Thyroid gland (tissue), 4 donors: Measurements from ENCODE around the gene PLEKHA3. TPM values are rescaled to one million over a fixed set of nuclear protein-coding genes. Genes with fewer than 3 reads are reported as not detected.

Experiments used
- DNase-seq, 2 donors: peaks; one replicate each; pipeline ENCODE4 v3.0.0-alpha.2; 2019
- H3K27ac ChIP-seq, 3 donors: fragments of 200-600 bp; sonication (generic); 1 replicate in 2 of 3; 2 replicates in 1 of 3; pipeline ENCODE4 v1.5.1; 2016 to 2019; ENCODE audit warnings: mild to moderate bottlenecking in 1 of 3, moderate library complexity in 1 of 3
- H3K27me3 ChIP-seq: fragments of 200-600 bp; sonication (generic); one replicate; pipeline ENCODE4 v1.5.1; 2019
- H3K36me3 ChIP-seq, 2 donors: fragments of 200-600 bp; sonication (generic); one replicate each; pipeline ENCODE4 v1.5.1; 2016 to 2019
- H3K4me1 ChIP-seq, 2 donors: fragments of 200-600 bp; sonication (generic); one replicate each; pipeline ENCODE4 v1.5.1; 2017 to 2019
- H3K4me3 ChIP-seq, 3 donors: fragments of 200-600 bp; sonication (generic); replicated peaks in 1 of 3; 1 replicate in 2 of 3; 2 replicates in 1 of 3; pipeline ENCODE4 v1.5.1; 2016; ENCODE audit warnings: mild to moderate bottlenecking in 1 of 3
- H3K9me3 ChIP-seq: fragments of 200-600 bp; sonication (generic); one replicate; pipeline ENCODE4 v1.5.1; 2017
- CTCF ChIP-seq, 6 experiments: fragments of 200-600 bp in 3 of 6; fragments of 450-650 bp in 3 of 6; sonication (generic) in 3 of 6; IDR thresholded peaks; one replicate each; pipeline ENCODE4 v1.5.1; 2016 to 2019; ENCODE audit warnings: antibody characterized with exemption in 6 of 6, mild to moderate bottlenecking in 2 of 6, inconsistent platforms in 1 of 6, moderate library complexity in 1 of 6
- POLR2A ChIP-seq, 2 donors: fragments of 450-650 bp; IDR thresholded peaks; one replicate each; pipeline ENCODE4 v1.6.1; 2017; ENCODE audit warnings: antibody characterized with exemption in 2 of 2, mild to moderate bottlenecking in 2 of 2, moderate library complexity in 1 of 2
- WGBS, 2 donors: methylation state at CpG; one replicate each; pipeline ENCODE4 v1.1.5; 2017; 5-methylcytosine and 5-hydroxymethylcytosine counted together
- intact Hi-C: fragments of 100-400 bp; cut with DNase I; formaldehyde crosslinking; loops from one replicate; pipeline ENCODE4 v1.15.1; 2023
- total RNA-seq, 4 donors: library from RNA; depleted of rRNA; stranded (reverse); fragments of >200 nt; gene quantifications; one replicate each; pipeline ENCODE4 v1.2.3, GENCODE V29; 2016

The PLEKHA3 gene
- total RNA-seq = 10 to 100 TPM; 12.3 to 23.5 (median 15.6) TPM

GRCh38 chr2:178480227-178481181, at the start of gene PLEKHA3:
Gene PLEKHA3, plus strand, starts transcription at chr2:178480457. Its CDS starts 413 bp downstream, at chr2:178480870.
- TF ChIP-seq CTCF (IDR thresholded peaks at IDR 0.05) = no peak
- TF ChIP-seq POLR2A (IDR thresholded peaks at IDR 0.05) = peak in 1 of 2 donors; percentile 94
- 0 to 1% methylated on average over 8 to 55 of the region's 92 CpGs for WGBS, 2 donors
- Histone ChIP-seq H3K36me3 (no peaks in the 10 kb centered on the region), H3K27ac (peak within 1 kb of the TSS; percentile 95 to 97 (median 97)), H3K4me1 (peaks cover 43 to 50% of the 10 kb centered on the region in 2 donors), H3K4me3 (peak within 1 kb of the TSS; percentile 11 to 90 (median 47)), H3K9me3 (no peaks in the 10 kb centered on the region), H3K27me3 (no peaks in the 10 kb centered on the region)
- peak; percentile 98 to 99 for DNase-seq
- intact Hi-C loops = no loop called here

GRCh38 chr2:178436662-178437061, 43.6 kb upstream of the PLEKHA3 start:
- Histone ChIP-seq H3K4me3 (no peak overlapping the region), H3K27ac (no peak overlapping the region), H3K27me3 (no peaks in the 10 kb centered on the region), H3K36me3 (peaks cover 39 to 54% of the 10 kb centered on the region in 2 donors), H3K4me1 (no peaks in the 10 kb centered on the region), H3K9me3 (no peaks in the 10 kb centered on the region)
- TF ChIP-seq POLR2A (IDR thresholded peaks at IDR 0.05) = no peak
- no peak for TF ChIP-seq CTCF (IDR thresholded peaks at IDR 0.05)
- intact Hi-C loops = no loop called here
- WGBS, 2 donors = 89 to 90% methylated on average over 2 of the region's 2 CpGs
- DNase-seq = no peak

GRCh38 chr2:178441426-178441825, 38.8 kb upstream of the PLEKHA3 start:
- Histone ChIP-seq H3K4me3 (no peak overlapping the region), H3K27ac (no peak overlapping the region), H3K4me1 (no peaks in the 10 kb centered on the region), H3K36me3 (peaks cover 27 to 45% of the 10 kb centered on the region in 2 donors), H3K27me3 (no peaks in the 10 kb centered on the region), H3K9me3 (no peaks in the 10 kb centered on the region)
- TF ChIP-seq POLR2A (IDR thresholded peaks at IDR 0.05) (no peak), CTCF (IDR thresholded peaks at IDR 0.05) (no peak)
- DNase-seq = no peak
- WGBS, 2 donors = 94 to 95% methylated on average over 2 of the region's 2 CpGs
- intact Hi-C loops = no loop called here

GRCh38 chr2:178448968-178449661, 31.1 kb upstream of the PLEKHA3 start:
- peak overlapping the region in 1 of 3 donors; percentile 32 for H3K27ac ChIP-seq
- H3K27me3 ChIP-seq = no peaks in the 10 kb centered on the region
- H3K36me3 ChIP-seq = peaks cover 10 to 11% of the 10 kb centered on the region in 2 donors
- no peaks in the 10 kb centered on the region for H3K9me3 ChIP-seq
- WGBS, 2 donors = 83 to 86% methylated on average over 4 of the region's 4 CpGs
- intact Hi-C loops = no loop called here
- H3K4me3 ChIP-seq = peak overlapping the region in 1 of 3 donors; percentile 75
- DNase-seq = no peak
- peaks cover 11 to 20% of the 10 kb centered on the region in 2 donors for H3K4me1 ChIP-seq
- no peak for TF ChIP-seq CTCF (IDR thresholded peaks at IDR 0.05)
